HepG2 (cell line): ENCODE results near the gene TKTL1. TPM values are rescaled to one million over a fixed set of nuclear protein-coding genes. Genes with fewer than 3 reads are reported as not detected.

Experiments
- ATAC-seq: fragments of 200-7000 bp; cut with Tn5 transposase; 3 replicates; pipeline ENCODE4 v1.9.1; 2020; ENCODE audit warnings: mild to moderate bottlenecking, moderate library complexity
- BruUV-seq: library from RNA; stranded (reverse); fragments of 400-500 nt; replicated peaks from 2 replicates; lab custom pipeline; 2021; lab: Mats Ljungman, UMichigan
- CTCF ChIA-PET: fragments of 300-600 bp; formaldehyde crosslinking; extraction: SDS; loops from one replicate; lab custom pipeline; 2021; ENCODE audit warnings: low total read pairs, inconsistent platforms, low intra/inter-chr PET ratio; lab: Yijun Ruan, JAX
- POLR2A ChIA-PET: fragments of 350-600 bp; sonication (Branson Sonifier 250); formaldehyde crosslinking; loops from one replicate; lab custom pipeline; 2020; ENCODE audit warnings: antibody characterized with exemption, inconsistent platforms; lab: Yijun Ruan, JAX
- DNase-seq: peaks from one replicate; pipeline ENCODE4 v3.0.0-alpha.2; 2015; ENCODE audit warnings: low spot score
- FAIRE-seq: peaks from 3 replicates; lab custom pipeline; 2011; peaks lifted over from hg19 to GRCh38; lab: Jason Lieb, UNC
- H2AFZ ChIP-seq: one replicate; pipeline ENCODE4 v1.6.1; 2011; ENCODE audit warnings: low read length, inconsistent platforms
- H3K27ac ChIP-seq: fragments of 300-600 bp; 3 replicates; pipeline ENCODE4 v1.8.0; 2011; ENCODE audit warnings: mixed run types, mild to moderate bottlenecking, mixed read lengths, low read length, inconsistent platforms; ENCODE audit not compliant: insufficient read depth; ENCODE audit errors: extremely low read length
- H3K27me3 ChIP-seq, 2 experiments: fragments of 200-600 bp in 1 of 2; 2 replicates in 1 of 2; 3 replicates in 1 of 2; pipeline versions ENCODE4 v1.6.0 to v1.8.0; 2011; ENCODE audit warnings: low read length in 2 of 2, mild to moderate bottlenecking in 2 of 2, moderate library complexity in 2 of 2, inconsistent platforms in 1 of 2; ENCODE audit not compliant: insufficient read depth in 2 of 2, control insufficient read depth in 1 of 2
- H3K36me3 ChIP-seq, 2 experiments: fragments of 200-600 bp in 1 of 2; replicated peaks in 1 of 2; 2 replicates in 1 of 2; 3 replicates in 1 of 2; pipeline versions ENCODE4 v1.5.1 to v1.8.0; 2011; ENCODE audit warnings: low read length in 2 of 2, inconsistent platforms in 1 of 2; ENCODE audit not compliant: insufficient read depth in 2 of 2, control insufficient read depth in 1 of 2
- H3K4me1 ChIP-seq: 2 replicates; pipeline ENCODE4 v1.5.1; 2012; ENCODE audit warnings: low read length, inconsistent platforms; ENCODE audit not compliant: insufficient read depth
- H3K4me2 ChIP-seq: 2 replicates; pipeline ENCODE4 v1.6.0; 2011; ENCODE audit warnings: low read depth, low read length, inconsistent platforms
- H3K4me3 ChIP-seq, 3 experiments: fragments of 200-600 bp in 1 of 3; sonication (generic), shearing (Covaris generic) in 1 of 3; replicated peaks in 1 of 3; 2 replicates each; pipeline ENCODE4 v1.5.1; 2011 to 2016; ENCODE audit warnings: low read length in 3 of 3, inconsistent platforms in 2 of 3, low read depth in 2 of 3, mild to moderate bottlenecking in 2 of 3, control low read depth in 1 of 3, mixed read lengths in 1 of 3; ENCODE audit not compliant: insufficient read depth in 1 of 3
- H3K79me2 ChIP-seq: one replicate; pipeline ENCODE4 v1.6.1; 2011; ENCODE audit warnings: low read length, inconsistent platforms; ENCODE audit not compliant: insufficient read depth
- H3K9ac ChIP-seq: 2 replicates; pipeline ENCODE4 v1.6.0; 2011; ENCODE audit warnings: mild to moderate bottlenecking, low read depth, low read length, inconsistent platforms; ENCODE audit not compliant: insufficient read depth
- H3K9me3 ChIP-seq: 2 replicates; pipeline ENCODE4 v1.5.1; 2012; ENCODE audit warnings: mild to moderate bottlenecking, low read length
- H4K20me1 ChIP-seq: 2 replicates; pipeline ENCODE4 v1.6.0; 2011; ENCODE audit warnings: inconsistent platforms, mild to moderate bottlenecking, low read length, moderate library complexity; ENCODE audit not compliant: insufficient read depth
- AGO2 ChIP-seq: fragments of 200-400 bp; formaldehyde crosslinking; optimal IDR thresholded peaks from 2 replicates; pipeline ENCODE3; 2017; ENCODE audit warnings: mild to moderate bottlenecking, low read depth, low read length, moderate library complexity
- ARNT2 ChIP-seq: sonication (generic); formaldehyde crosslinking; IDR thresholded peaks from 2 replicates; pipeline ENCODE4 v1.8.0; 2022; ENCODE audit warnings: mild to moderate bottlenecking, low read depth, missing genetic modification reagents, moderate library complexity
- ASH2L ChIP-seq: fragments of 300-600, 200-600 bp; sonication (generic); IDR thresholded peaks from 2 replicates; pipeline ENCODE4 v1.7.0; 2017; ENCODE audit warnings: low read depth, mild to moderate bottlenecking, moderate library complexity, mixed read lengths, low read length; ENCODE audit not compliant: insufficient read length
- MYC ChIP-seq: sonication (generic); formaldehyde crosslinking; IDR thresholded peaks from 2 replicates; pipeline ENCODE4 v1.9.0; 2021; ENCODE audit warnings: missing genetic modification reagents, borderline replicate concordance
- THAP11 ChIP-seq: IDR thresholded peaks from 2 replicates; pipeline ENCODE4 v1.6.1; 2016; ENCODE audit warnings: missing biosample characterization, missing genetic modification reagents
- ZFX ChIP-seq: sonication (generic); formaldehyde crosslinking; IDR thresholded peaks from 2 replicates; pipeline ENCODE4 v1.4.0; 2020; ENCODE audit warnings: mild to moderate bottlenecking, low read depth, missing genetic modification reagents, moderate library complexity
- ZNF136 ChIP-seq: sonication (generic); formaldehyde crosslinking; IDR thresholded peaks from 2 replicates; pipeline ENCODE4 v1.8.1; 2022; ENCODE audit warnings: low read depth, mild to moderate bottlenecking, moderate library complexity, missing genetic modification reagents
- ZNF207 ChIP-seq: fragments of 450-650 bp; IDR thresholded peaks from 2 replicates; pipeline ENCODE4 v1.6.1; 2016; ENCODE audit warnings: antibody characterized with exemption, borderline replicate concordance
- ZZZ3 ChIP-seq: sonication (generic); formaldehyde crosslinking; IDR thresholded peaks from 2 replicates; pipeline ENCODE4 v1.4.0; 2020; ENCODE audit warnings: missing genetic modification reagents, mild to moderate bottlenecking, borderline replicate concordance
- WGBS: methylation state at CpG from one replicate; pipeline ENCODE4 v1.1.6; 2017; ENCODE audit warnings: low lambda C conversion rate; 5-methylcytosine and 5-hydroxymethylcytosine counted together
- in situ Hi-C: cut with HindIII; loops from 2 replicates; pipeline ENCODE4 v1.10.0; 2017; ENCODE audit warnings: low pct_unique_long_range_greater_than_20kb; ENCODE audit not compliant: extremely low pct_ligation_motif_present
- intact Hi-C: fragments of 100-400 bp; cut with micrococcal nuclease; formaldehyde crosslinking; loops from one replicate; pipeline ENCODE4 v1.10.0; 2022; ENCODE audit not compliant: unreplicated experiment
- polyA plus RNA-seq, 8 experiments: library from polyadenylated mRNA; depleted of rRNA in 3 of 8; stranded (reverse) in 7 of 8; unstranded in 1 of 8; fragments of >200 nt; fragmentation: Illumina TruSeq in 4 of 8; extraction: Trizol in 4 of 8; gene quantifications; 2 replicates each; pipeline versions ENCODE4 v1.2.1 to v1.2.3, GENCODE V29; 2011 to 2016; ENCODE audit warnings: low read depth in 4 of 8, missing spikeins in 1 of 8, mixed read lengths in 1 of 8; ENCODE audit not compliant: insufficient read depth in 1 of 8
- total RNA-seq, 5 experiments: library from RNA; depleted of rRNA; stranded (reverse); fragments of >200 nt; fragmentation: Illumina TruSeq; extraction: Trizol; gene quantifications; 2 replicates each; pipeline ENCODE4 v1.2.3, GENCODE V29; 2016; ENCODE audit warnings: low read depth in 1 of 5
- TF ChIP-seq, protein P1 (sequence below): sonication (generic); formaldehyde crosslinking; IDR thresholded peaks from 2 replicates; pipeline ENCODE4 v1.4.0; 2020; ENCODE audit warnings: missing genetic modification reagents, borderline replicate concordance
- TF ChIP-seq, protein P2 (sequence below): sonication (generic); formaldehyde crosslinking; IDR thresholded peaks from 2 replicates; pipeline ENCODE4 v1.4.0; 2020; ENCODE audit warnings: missing genetic modification reagents
- TF ChIP-seq, protein P3 (sequence below): IDR thresholded peaks from 2 replicates; pipeline ENCODE4 v1.6.1; 2016

TKTL1 gene
- total and polyA plus RNA-seq, 2 of the 13 experiments (the other 11 are each of a cell fraction or from before 2014, with no cell fraction given): not detected

DNA sequence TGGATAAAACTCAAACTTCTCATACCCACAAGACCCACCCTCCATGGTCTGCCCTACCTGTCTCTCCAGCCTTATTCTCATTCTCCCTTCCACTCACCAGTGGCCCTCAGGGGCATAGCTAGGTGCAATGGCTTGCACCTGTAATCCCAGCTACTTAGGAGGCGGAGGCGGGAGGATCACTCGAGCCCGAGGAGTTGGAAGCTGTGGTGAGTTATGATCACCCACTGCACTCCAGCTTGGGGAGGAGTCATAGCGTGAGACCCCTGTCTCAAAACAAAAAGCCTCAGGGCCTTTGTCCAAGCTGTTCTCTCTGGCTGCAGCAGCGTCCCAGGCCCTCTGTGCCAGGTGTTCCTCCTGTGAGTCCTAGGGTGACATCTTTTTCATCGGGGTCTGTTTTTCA is 16.5 kb downstream of the TKTL1 start:
- no peaks in the 10 kb centered on the region for H3K36me3 ChIP-seq
- intact Hi-C loops (no loop called here), in situ Hi-C loops (no loop called here)
- no peaks in the 10 kb centered on the region for H3K79me2 ChIP-seq
- H2AFZ ChIP-seq: no peak overlapping the region
- no peak for FAIRE-seq
- H3K4me2 ChIP-seq: no peak overlapping the region
- no peak overlapping the region for H3K4me3 ChIP-seq
- TF ChIP-seq, protein P1, sequence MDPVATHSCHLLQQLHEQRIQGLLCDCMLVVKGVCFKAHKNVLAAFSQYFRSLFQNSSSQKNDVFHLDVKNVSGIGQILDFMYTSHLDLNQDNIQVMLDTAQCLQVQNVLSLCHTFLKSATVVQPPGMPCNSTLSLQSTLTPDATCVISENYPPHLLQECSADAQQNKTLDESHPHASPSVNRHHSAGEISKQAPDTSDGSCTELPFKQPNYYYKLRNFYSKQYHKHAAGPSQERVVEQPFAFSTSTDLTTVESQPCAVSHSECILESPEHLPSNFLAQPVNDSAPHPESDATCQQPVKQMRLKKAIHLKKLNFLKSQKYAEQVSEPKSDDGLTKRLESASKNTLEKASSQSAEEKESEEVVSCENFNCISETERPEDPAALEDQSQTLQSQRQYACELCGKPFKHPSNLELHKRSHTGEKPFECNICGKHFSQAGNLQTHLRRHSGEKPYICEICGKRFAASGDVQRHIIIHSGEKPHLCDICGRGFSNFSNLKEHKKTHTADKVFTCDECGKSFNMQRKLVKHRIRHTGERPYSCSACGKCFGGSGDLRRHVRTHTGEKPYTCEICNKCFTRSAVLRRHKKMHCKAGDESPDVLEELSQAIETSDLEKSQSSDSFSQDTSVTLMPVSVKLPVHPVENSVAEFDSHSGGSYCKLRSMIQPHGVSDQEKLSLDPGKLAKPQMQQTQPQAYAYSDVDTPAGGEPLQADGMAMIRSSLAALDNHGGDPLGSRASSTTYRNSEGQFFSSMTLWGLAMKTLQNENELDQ (CRISPR knock-in tag): no peak
- TF ChIP-seq ZNF136 (CRISPR knock-in tag) (no peak), ARNT2 (CRISPR knock-in tag) (no peak), THAP11 (CRISPR knock-in tag) (no peak), ZZZ3 (CRISPR knock-in tag) (no peak), ZFX (CRISPR knock-in tag) (no peak), AGO2 (no peak), ASH2L (no peak), ZNF207 (no peak), MYC (CRISPR knock-in tag) (no peak)
- TF ChIP-seq, protein P2, sequence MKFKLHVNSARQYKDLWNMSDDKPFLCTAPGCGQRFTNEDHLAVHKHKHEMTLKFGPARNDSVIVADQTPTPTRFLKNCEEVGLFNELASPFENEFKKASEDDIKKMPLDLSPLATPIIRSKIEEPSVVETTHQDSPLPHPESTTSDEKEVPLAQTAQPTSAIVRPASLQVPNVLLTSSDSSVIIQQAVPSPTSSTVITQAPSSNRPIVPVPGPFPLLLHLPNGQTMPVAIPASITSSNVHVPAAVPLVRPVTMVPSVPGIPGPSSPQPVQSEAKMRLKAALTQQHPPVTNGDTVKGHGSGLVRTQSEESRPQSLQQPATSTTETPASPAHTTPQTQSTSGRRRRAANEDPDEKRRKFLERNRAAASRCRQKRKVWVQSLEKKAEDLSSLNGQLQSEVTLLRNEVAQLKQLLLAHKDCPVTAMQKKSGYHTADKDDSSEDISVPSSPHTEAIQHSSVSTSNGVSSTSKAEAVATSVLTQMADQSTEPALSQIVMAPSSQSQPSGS (CRISPR knock-in tag): no peak
- TF ChIP-seq, protein P3, sequence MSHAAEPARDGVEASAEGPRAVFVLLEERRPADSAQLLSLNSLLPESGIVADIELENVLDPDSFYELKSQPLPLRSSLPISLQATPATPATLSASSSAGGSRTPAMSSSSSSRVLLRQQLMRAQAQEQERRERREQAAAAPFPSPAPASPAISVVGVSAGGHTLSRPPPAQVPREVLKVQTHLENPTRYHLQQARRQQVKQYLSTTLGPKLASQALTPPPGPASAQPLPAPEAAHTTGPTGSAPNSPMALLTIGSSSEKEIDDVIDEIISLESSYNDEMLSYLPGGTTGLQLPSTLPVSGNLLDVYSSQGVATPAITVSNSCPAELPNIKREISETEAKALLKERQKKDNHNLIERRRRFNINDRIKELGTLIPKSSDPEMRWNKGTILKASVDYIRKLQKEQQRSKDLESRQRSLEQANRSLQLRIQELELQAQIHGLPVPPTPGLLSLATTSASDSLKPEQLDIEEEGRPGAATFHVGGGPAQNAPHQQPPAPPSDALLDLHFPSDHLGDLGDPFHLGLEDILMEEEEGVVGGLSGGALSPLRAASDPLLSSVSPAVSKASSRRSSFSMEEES (CRISPR knock-in tag): no peak
- no peaks in the 10 kb centered on the region for H3K27me3 ChIP-seq
- no peak for ATAC-seq
- peaks cover 11% of the 10 kb centered on the region for H3K4me1 ChIP-seq
- no TSS peak for BruUV-seq
- ChIA-PET CTCF (no interaction called here), POLR2A (no interaction called here)
- DNase-seq: no peak
- H3K9ac ChIP-seq: no peak overlapping the region
- no peak overlapping the region for H3K27ac ChIP-seq
- H3K9me3 ChIP-seq: no peaks in the 10 kb centered on the region
- 100% methylated on average over 2 of the region's 7 CpGs for WGBS
- H4K20me1 ChIP-seq: no peaks in the 10 kb centered on the region
